HCT116 (cell line): ENCODE data around the gene KRT6C. TPM values are rescaled to one million over a fixed set of nuclear protein-coding genes. Genes with fewer than 3 reads are reported as not detected.
"Not testable (repeated sequence)": the region's sequence is repeated elsewhere in the genome, so short reads cannot be mapped to it uniquely, and the experiment has no call there.

ENCODE experiments used
- ATAC-seq: fragments of 200-7000 bp; cut with Tn5 transposase; 2 replicates; pipeline ENCODE4 v1.9.1; 2020; ENCODE audit warnings: mild to moderate bottlenecking, moderate library complexity
- BruUV-seq: library from RNA; stranded (reverse); fragments of 400-500 nt; replicated peaks from 2 replicates; lab custom pipeline; 2021; lab: Mats Ljungman, UMichigan
- CTCF ChIA-PET: fragments of 300-600 bp; sonication (Branson Sonifier 250); formaldehyde crosslinking; loops from one replicate; lab custom pipeline; 2021; ENCODE audit warnings: antibody characterized with exemption; lab: Charles Lee
- POLR2A ChIA-PET: fragments of 300-600, 350-600 bp; sonication (Branson Sonifier 250); formaldehyde crosslinking; loops from one replicate; lab custom pipeline; 2021; ENCODE audit warnings: antibody characterized with exemption; lab: Charles Lee
- RAD21 ChIA-PET, 2 experiments: fragments of 300-600 bp; sonication (Branson Sonifier 250); formaldehyde crosslinking; loops; one replicate each; lab custom pipeline; 2023; ENCODE audit warnings: low total read pairs in 2 of 2; ENCODE audit not compliant: uncharacterized antibody in 2 of 2, unreplicated experiment in 2 of 2, low non-redundant PET in 1 of 2; lab: Charles Lee
- DNase-seq: peaks from one replicate; pipeline ENCODE4 v3.0.0-alpha.2; 2010; ENCODE audit warnings: low read depth, low spot score
- H2AFZ ChIP-seq: fragments of 200-600 bp; shearing (Covaris generic), sonication (generic); 2 replicates; pipeline ENCODE4 v1.6.1; 2017; ENCODE audit warnings: low read depth, mixed run types, mixed read lengths, antibody characterized with exemption, low read length; ENCODE audit not compliant: poor library complexity, severe bottlenecking
- H3K27ac ChIP-seq: 2 replicates; pipeline ENCODE4 v1.5.1; 2012; ENCODE audit warnings: low read depth, low read length
- H3K27me3 ChIP-seq: fragments of 200-600 bp; sonication (generic); 2 replicates; pipeline ENCODE4 v1.6.1; 2016; ENCODE audit warnings: mixed run types, low read length, mixed read lengths; ENCODE audit not compliant: insufficient read depth
- H3K36me3 ChIP-seq, 2 experiments: fragments of 200-500 bp in 1 of 2; fragments of 200-600 bp in 1 of 2; sonication (Bioruptor generic) in 1 of 2; sonication (generic) in 1 of 2; 2 replicates each; pipeline versions ENCODE4 v1.5.1 to v1.6.1; 2014 to 2016; ENCODE audit warnings: low read length in 2 of 2, inconsistent platforms in 1 of 2, mixed read lengths in 1 of 2, mixed run types in 1 of 2; ENCODE audit not compliant: insufficient read depth in 2 of 2, control insufficient read depth in 1 of 2
- H3K4me1 ChIP-seq, 2 experiments: fragments of 200-600 bp in 1 of 2; sonication (generic) in 1 of 2; 2 replicates each; pipeline versions ENCODE4 v1.5.1 to v1.6.1; 2012 to 2017; ENCODE audit warnings: low read length in 2 of 2, inconsistent platforms in 1 of 2, mild to moderate bottlenecking in 1 of 2, mixed read lengths in 1 of 2, mixed run types in 1 of 2, moderate library complexity in 1 of 2; ENCODE audit not compliant: insufficient read depth in 2 of 2, control insufficient read depth in 1 of 2
- H3K4me2 ChIP-seq: fragments of 200-600 bp; sonication (generic); 2 replicates; pipeline ENCODE4 v1.6.1; 2017; ENCODE audit warnings: mixed run types, low read length, mixed read lengths
- H3K4me3 ChIP-seq, 2 experiments: fragments of 200-600 bp in 1 of 2; sonication (generic) in 1 of 2; replicated peaks in 1 of 2; 2 replicates each; pipeline ENCODE4 v1.5.1; 2011 to 2016; ENCODE audit warnings: low read length in 2 of 2, control low read depth in 1 of 2, low read depth in 1 of 2, mild to moderate bottlenecking in 1 of 2, mixed read lengths in 1 of 2, mixed run types in 1 of 2
- H3K79me2 ChIP-seq: fragments of 200-600 bp; sonication (generic); 2 replicates; pipeline ENCODE4 v1.6.1; 2017; ENCODE audit warnings: mild to moderate bottlenecking, mixed run types, low read length, moderate library complexity, mixed read lengths; ENCODE audit not compliant: insufficient read depth
- H3K9ac ChIP-seq: fragments of 200-600 bp; sonication (generic); 2 replicates; pipeline ENCODE4 v1.6.1; 2016; ENCODE audit warnings: low read length, mixed read lengths
- H3K9me2 ChIP-seq: fragments of 200-600 bp; sonication (generic), shearing (Covaris generic); 2 replicates; pipeline ENCODE4 v1.6.1; 2017; ENCODE audit warnings: mixed run types, mild to moderate bottlenecking, moderate library complexity; ENCODE audit not compliant: insufficient read depth
- H3K9me3 ChIP-seq, 2 experiments: fragments of 200-500 bp in 1 of 2; fragments of 200-600 bp in 1 of 2; sonication (Bioruptor generic) in 1 of 2; sonication (generic) in 1 of 2; 2 replicates each; pipeline ENCODE4 v1.6.1; 2014 to 2017; ENCODE audit warnings: low read length in 2 of 2, mixed read lengths in 2 of 2, inconsistent platforms in 1 of 2, low read depth in 1 of 2, mild to moderate bottlenecking in 1 of 2, mixed run types in 1 of 2, moderate library complexity in 1 of 2; ENCODE audit not compliant: control insufficient read depth in 1 of 2, insufficient read depth in 1 of 2
- H4K20me1 ChIP-seq: fragments of 200-600 bp; sonication (generic), shearing (Covaris generic); 2 replicates; pipeline ENCODE4 v1.6.1; 2017; ENCODE audit warnings: mixed run types, mild to moderate bottlenecking, moderate library complexity; ENCODE audit not compliant: insufficient read depth
- CBX3 ChIP-seq: IDR thresholded peaks from 2 replicates; pipeline ENCODE4 v1.6.1; 2012; ENCODE audit warnings: low read depth
- EGR1 ChIP-seq: IDR thresholded peaks from 2 replicates; pipeline ENCODE4 v1.6.1; 2012; ENCODE audit warnings: low read depth
- EZH2 ChIP-seq: fragments of 200-600 bp; sonication (generic); IDR thresholded peaks from 2 replicates; pipeline ENCODE4 v1.6.1; 2017; ENCODE audit warnings: antibody characterized with exemption, mixed run types
- EZH2phosphoT487 ChIP-seq: fragments of 200-600 bp; IDR thresholded peaks from 2 replicates; pipeline ENCODE4 v1.6.1; 2018; ENCODE audit warnings: antibody characterized with exemption, borderline replicate concordance
- JUND ChIP-seq: IDR thresholded peaks from 2 replicates; pipeline ENCODE4 v1.6.1; 2012
- POLR2AphosphoS5 ChIP-seq: IDR thresholded peaks from 2 replicates; pipeline ENCODE4 v1.6.1; 2011; ENCODE audit warnings: mild to moderate bottlenecking, low read depth, low read length, moderate library complexity
- RAD21 ChIP-seq: IDR thresholded peaks from 2 replicates; pipeline ENCODE4 v1.6.1; 2012; ENCODE audit warnings: low read depth, mild to moderate bottlenecking
- SRF ChIP-seq: IDR thresholded peaks from 2 replicates; pipeline ENCODE4 v1.6.1; 2012; ENCODE audit warnings: low read depth
- ZFX ChIP-seq: fragments of 450-650 bp; IDR thresholded peaks from 2 replicates; pipeline ENCODE4 v1.6.1; 2017
- ZNF274 ChIP-seq: fragments of 200-500 bp; sonication (Bioruptor generic); IDR thresholded peaks from 2 replicates; pipeline ENCODE4 v1.6.1; 2014; ENCODE audit warnings: mild to moderate bottlenecking, low read depth, low read length, inconsistent platforms
- intact Hi-C: fragments of 100-400 bp; cut with micrococcal nuclease; formaldehyde crosslinking; loops from 2 replicates; pipeline ENCODE4 v1.10.0; 2022
- total RNA-seq: library from RNA; stranded (reverse); gene quantifications from one replicate; pipeline ENCODE4 v1.2.1, GENCODE V29; 2021; ENCODE audit not compliant: unreplicated experiment
- TF ChIP-seq, protein P1 (sequence below): IDR thresholded peaks from 2 replicates; pipeline ENCODE4 v1.6.1; 2012; ENCODE audit warnings: low read depth
- TF ChIP-seq, protein P2 (sequence below): IDR thresholded peaks from 2 replicates; pipeline ENCODE4 v1.6.1; 2012
- TF ChIP-seq, protein P3 (sequence below): IDR thresholded peaks from 2 replicates; pipeline ENCODE4 v1.6.1; 2012

Gene KRT6C
- total RNA-seq, 1 experiment from 2014 or later, result not detected

DNA sequence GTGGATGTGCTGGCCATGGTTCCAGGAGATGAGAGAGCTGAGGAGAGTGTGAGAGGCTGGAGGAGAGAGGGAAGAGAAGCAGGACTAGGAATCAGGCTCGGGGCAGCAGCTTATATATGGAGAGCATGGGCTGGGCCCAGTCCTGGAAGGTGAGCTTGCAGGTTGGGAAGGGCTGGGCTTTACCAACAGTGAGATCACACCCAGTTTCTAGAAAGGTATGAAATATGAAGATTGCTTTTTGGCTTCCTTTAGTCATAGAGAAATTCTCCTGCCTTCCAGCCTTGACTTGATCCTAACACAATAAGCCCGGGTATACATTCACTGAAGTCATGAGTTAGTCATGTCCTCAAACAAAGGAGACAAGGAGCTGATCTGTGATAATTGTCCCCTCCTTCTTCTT, 19.6 kb upstream of the KRT6C start, which contains the start of gene KRT6A:
TSS of gene KRT6A (minus strand) at position 86 of the 400 bp plus-strand sequence. CDS start at position 17, 69 bp downstream.
- Histone ChIP-seq H3K79me2 (no peaks in the 10 kb centered on the region), H3K9ac (no peak within 1 kb of the TSS), H4K20me1 (no peaks in the 10 kb centered on the region), H3K27ac (no peak within 1 kb of the TSS), H2AFZ (no peak within 1 kb of the TSS), H3K4me3 (no peak within 1 kb of the TSS), H3K27me3 (no peaks in the 10 kb centered on the region), H3K36me3 (no peaks in the 10 kb centered on the region), H3K4me2 (no peak within 1 kb of the TSS), H3K9me2 (no peaks in the 10 kb centered on the region), H3K9me3 (no peaks in the 10 kb centered on the region), H3K4me1 (peaks cover 29 to 52% of the 10 kb centered on the region in 2 experiments)
- CTCF ChIA-PET, result interaction anchor here (0.8 kb wide), 1 partner anchor 14 kb away, joined by 3 read pairs; no protein-coding TSS in a partner anchor
- RAD21 ChIA-PET, result no interaction called here
- DNase-seq (no peak), ATAC-seq (no peak)
- TF ChIP-seq CBX3, result no peak
- no peak for TF ChIP-seq EZH2
- TF ChIP-seq ZNF274, result no peak
- no peak for TF ChIP-seq EGR1
- TF ChIP-seq, protein P1, sequence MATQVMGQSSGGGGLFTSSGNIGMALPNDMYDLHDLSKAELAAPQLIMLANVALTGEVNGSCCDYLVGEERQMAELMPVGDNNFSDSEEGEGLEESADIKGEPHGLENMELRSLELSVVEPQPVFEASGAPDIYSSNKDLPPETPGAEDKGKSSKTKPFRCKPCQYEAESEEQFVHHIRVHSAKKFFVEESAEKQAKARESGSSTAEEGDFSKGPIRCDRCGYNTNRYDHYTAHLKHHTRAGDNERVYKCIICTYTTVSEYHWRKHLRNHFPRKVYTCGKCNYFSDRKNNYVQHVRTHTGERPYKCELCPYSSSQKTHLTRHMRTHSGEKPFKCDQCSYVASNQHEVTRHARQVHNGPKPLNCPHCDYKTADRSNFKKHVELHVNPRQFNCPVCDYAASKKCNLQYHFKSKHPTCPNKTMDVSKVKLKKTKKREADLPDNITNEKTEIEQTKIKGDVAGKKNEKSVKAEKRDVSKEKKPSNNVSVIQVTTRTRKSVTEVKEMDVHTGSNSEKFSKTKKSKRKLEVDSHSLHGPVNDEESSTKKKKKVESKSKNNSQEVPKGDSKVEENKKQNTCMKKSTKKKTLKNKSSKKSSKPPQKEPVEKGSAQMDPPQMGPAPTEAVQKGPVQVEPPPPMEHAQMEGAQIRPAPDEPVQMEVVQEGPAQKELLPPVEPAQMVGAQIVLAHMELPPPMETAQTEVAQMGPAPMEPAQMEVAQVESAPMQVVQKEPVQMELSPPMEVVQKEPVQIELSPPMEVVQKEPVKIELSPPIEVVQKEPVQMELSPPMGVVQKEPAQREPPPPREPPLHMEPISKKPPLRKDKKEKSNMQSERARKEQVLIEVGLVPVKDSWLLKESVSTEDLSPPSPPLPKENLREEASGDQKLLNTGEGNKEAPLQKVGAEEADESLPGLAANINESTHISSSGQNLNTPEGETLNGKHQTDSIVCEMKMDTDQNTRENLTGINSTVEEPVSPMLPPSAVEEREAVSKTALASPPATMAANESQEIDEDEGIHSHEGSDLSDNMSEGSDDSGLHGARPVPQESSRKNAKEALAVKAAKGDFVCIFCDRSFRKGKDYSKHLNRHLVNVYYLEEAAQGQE, result no peak
- no peak for TF ChIP-seq SRF
- TF ChIP-seq JUND, result no peak
- TF ChIP-seq ZFX, result no peak
- TF ChIP-seq POLR2AphosphoS5, result no peak
- TF ChIP-seq, protein P2, sequence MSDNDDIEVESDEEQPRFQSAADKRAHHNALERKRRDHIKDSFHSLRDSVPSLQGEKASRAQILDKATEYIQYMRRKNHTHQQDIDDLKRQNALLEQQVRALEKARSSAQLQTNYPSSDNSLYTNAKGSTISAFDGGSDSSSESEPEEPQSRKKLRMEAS, result no peak
- TF ChIP-seq RAD21, result no peak
- TF ChIP-seq EZH2phosphoT487, result no peak
- TF ChIP-seq, protein P3, sequence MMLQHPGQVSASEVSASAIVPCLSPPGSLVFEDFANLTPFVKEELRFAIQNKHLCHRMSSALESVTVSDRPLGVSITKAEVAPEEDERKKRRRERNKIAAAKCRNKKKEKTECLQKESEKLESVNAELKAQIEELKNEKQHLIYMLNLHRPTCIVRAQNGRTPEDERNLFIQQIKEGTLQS, result no peak
- POLR2A ChIA-PET, result no interaction called here
- BruUV-seq, result no TSS peak
- intact Hi-C loops, result no loop called here

DNA sequence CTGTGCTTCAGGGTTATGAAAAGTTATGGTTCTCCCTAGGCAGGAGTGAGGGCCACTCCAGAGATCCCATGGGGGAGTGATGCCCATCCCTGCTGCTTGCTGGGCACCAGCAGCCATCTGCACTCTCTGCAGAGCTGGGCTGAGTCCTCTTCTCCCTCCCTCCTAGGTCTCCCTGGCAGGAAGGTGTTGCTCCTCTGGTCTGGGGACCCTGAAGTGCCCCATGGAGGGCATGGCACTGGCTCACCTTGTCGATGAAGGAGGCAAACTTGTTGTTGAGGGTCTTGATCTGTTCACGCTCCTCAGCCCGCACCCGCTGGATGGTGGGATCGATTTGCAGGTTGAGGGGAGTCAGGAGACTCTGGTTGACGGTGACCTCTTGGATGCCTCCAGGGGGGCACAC, 18.8 kb upstream of the KRT6C start:
- peaks cover 27 to 44% of the 10 kb centered on the region in 2 experiments for H3K4me1 ChIP-seq
- intact Hi-C loops, H2AFZ ChIP-seq, CTCF ChIA-PET, H3K9me2 ChIP-seq, H3K4me3 ChIP-seq, H3K27me3 ChIP-seq, H4K20me1 ChIP-seq, H3K79me2 ChIP-seq, H3K4me2 ChIP-seq, H3K9ac ChIP-seq, H3K27ac ChIP-seq, H3K36me3 ChIP-seq, RAD21 ChIA-PET, H3K9me3 ChIP-seq, ATAC-seq, DNase-seq, POLR2A ChIA-PET, BruUV-seq: not testable (repeated sequence)

DNA sequence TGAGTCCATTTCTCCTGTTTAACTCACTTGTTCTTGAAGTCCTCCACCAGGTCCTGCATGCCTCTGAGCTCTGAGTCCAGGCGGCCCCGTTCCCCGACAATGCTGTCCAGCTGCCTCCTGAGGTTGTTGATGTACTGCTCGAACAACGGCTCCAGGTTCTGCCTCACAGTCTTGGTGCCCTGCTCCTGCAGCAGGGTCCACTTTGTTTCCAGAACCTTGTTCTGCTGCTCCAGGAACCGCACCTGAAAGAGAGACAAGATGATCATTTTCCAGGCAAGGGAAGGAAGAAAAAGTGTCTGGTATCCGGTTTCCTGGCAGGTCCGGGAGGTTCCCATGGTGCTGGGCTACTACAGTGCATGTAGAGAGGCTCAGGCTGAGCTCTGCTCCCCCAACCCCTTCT, 17.9 kb upstream of the KRT6C start:
- H3K9me2 ChIP-seq, H3K27ac ChIP-seq, H3K9me3 ChIP-seq, BruUV-seq, DNase-seq, H4K20me1 ChIP-seq, H3K36me3 ChIP-seq, H2AFZ ChIP-seq, RAD21 ChIA-PET, H3K9ac ChIP-seq, H3K4me3 ChIP-seq, H3K27me3 ChIP-seq, ATAC-seq, intact Hi-C loops, H3K4me2 ChIP-seq, POLR2A ChIA-PET, H3K79me2 ChIP-seq, CTCF ChIA-PET: not testable (repeated sequence)
- H3K4me1 ChIP-seq, result peaks cover 18 to 35% of the 10 kb centered on the region in 2 experiments
